ENCODE results near the gene RMND5A. TPM values are rescaled to one million over a fixed set of nuclear protein-coding genes. Genes with fewer than 3 reads are reported as not detected.
"Not testable (repeated sequence)": the region's sequence is repeated elsewhere in the genome, so short reads cannot be mapped to it uniquely, and the experiment has no call there.

Gene RMND5A
- total RNA-seq, 1 donor from 2014 or later = 43.6 TPM

DNA sequence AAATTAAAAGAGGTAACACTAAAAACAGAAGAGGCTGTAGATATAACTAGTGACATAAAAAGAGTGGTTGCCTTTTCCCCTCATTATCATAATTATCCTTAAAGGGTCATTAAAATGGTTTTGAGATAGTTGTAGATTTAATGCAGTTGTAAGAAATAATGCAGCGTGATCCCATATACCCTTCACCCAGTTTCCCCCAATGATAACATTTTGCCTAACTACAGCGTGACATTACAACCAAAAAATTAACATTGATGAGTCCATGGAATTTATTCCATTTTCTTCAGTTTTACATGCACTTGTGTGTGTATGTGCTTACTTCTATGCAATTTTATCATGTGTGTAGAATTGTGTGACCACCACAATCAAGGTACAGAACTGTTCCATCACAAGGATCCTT is 13.2 kb upstream of the RMND5A start:
- intact Hi-C loops (cut with DNase I) = no loop called here
- ATAC-seq (no peak), DNase-seq (ENCODE audit: low spot score) (no peak)

DNA sequence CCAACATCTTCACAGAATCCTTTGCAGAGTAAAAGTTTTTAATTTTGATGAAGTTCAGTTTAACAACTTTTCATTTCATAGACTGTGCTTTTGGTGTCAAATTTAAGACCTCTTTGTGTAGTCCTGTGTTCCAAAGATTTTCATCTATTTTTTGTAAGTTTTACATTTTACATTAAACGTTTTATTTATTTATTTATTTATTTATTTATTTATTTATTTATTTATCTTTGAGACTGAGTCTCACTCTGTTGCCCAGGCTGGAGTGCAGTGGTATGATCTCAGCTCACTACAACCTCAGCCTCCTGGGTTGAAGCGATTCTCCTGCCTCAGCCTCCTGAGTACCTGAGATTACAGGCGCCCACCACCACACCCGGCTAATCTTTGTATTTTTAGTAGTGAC is 12.0 kb upstream of the RMND5A start:
- intact Hi-C loops (cut with DNase I); DNase-seq (ENCODE audit: low spot score); ATAC-seq: not testable (repeated sequence)

DNA sequence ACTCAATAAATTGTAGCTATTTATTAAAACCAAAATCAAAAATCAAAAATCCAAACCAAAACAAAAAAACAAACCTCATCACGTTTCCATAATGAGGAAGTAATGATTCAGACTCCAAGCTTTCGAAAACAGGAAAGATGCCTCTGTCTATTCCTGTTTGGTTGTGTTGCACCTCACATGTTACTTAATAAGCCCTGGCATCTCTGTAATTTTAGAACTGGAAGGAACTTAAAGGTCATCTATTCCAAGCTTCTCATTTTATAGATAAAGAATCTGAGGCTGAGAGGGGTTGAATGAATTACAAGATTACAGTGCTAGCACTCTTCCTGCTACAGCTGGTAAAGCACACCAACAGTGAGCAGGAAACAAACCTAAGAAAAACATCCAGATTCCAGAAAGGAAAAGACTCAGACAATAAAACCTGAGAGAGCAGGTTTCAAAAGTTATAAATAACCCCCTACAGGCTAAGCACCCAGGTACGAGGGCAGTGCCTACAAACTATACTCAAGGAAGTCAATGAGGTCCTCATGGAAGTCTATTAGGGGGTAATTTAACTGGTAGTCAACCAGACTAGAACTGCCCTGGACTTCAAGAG is 5.4 kb upstream of the RMND5A start:
- ATAC-seq; DNase-seq (ENCODE audit: low spot score); intact Hi-C loops (cut with DNase I): not testable (repeated sequence)

- ATAC-seq = peak; percentile 76
- intact Hi-C loops (cut with DNase I); DNase-seq (ENCODE audit: low spot score): not testable (repeated sequence)
These were observed 841 bp upstream of the RMND5A start for GRCh38 chr2:86719263-86719636.

DNA sequence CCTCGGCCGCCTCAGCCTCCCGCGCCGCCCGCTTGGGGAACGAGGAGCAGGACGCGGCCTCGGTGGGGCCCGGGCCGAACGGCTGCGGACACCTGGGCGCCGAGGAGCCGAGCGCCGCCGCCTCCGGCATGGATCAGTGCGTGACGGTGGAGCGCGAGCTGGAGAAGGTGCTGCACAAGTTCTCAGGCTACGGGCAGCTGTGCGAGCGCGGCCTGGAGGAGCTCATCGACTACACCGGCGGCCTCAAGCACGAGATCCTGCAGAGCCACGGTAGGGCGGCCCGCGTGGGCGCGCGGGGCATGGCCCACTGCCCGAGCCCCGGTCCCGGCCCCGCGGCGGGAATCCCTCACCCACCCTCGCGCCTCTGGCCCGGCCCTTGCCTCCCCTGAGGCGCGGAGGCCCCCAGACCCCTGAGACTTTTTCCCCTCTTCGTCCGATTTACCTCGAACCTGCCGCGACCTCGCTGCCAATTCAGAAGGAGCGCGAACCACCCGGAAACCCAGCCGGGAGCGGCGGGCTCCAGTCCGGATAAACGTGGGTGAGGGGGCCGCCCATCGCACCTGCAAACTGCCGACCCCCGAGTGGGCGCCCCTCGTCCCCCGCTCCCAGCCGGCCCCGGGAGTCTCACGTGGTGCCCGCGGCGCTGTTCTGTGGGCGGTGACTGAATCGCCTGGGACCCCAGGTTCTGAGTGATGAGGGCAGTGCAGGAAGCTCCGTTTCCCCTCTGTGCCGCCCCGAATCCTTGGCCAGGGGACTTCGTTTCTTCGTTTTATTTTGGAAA is 639 bp downstream of the RMND5A start:
- intact Hi-C loops (cut with DNase I); ATAC-seq: not testable (repeated sequence)
- DNase-seq (ENCODE audit: low spot score) = peak; percentile 70

GRCh38 chr2:86725706-86726105 is 5.6 kb downstream of the RMND5A start:
- intact Hi-C loops (cut with DNase I); ATAC-seq; DNase-seq (ENCODE audit: low spot score): not testable (repeated sequence)

DNA sequence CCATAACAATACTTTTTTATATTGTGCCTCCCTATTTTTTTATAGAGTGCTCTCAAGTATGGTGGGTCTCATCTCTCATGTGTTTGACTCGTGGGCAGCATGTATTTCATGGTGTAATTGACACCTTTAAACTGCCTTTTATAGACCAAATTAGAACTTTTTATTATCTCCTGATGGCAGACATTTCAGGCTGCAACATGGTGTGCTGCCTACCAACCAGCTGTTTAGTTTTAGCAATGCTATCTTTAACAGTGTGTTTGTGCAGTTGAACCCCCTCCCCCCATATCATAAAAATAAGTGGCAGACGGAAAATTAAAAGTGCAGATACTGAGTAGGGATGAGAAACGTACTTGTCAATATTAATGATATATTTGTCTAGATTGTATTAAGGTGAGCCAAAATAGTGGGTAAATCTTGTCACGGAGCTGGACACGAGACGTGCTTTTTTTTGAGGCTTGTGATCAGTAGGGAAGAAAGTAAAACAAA is 12.0 kb downstream of the RMND5A start:
- ATAC-seq; DNase-seq (ENCODE audit: low spot score); intact Hi-C loops (cut with DNase I): not testable (repeated sequence)

GRCh38 chr2:86732837-86733236 is 12.7 kb downstream of the RMND5A start:
- ATAC-seq; intact Hi-C loops (cut with DNase I): not testable (repeated sequence)

GRCh38 chr2:86733528-86733927 is 13.4 kb downstream of the RMND5A start:
- ATAC-seq; intact Hi-C loops (cut with DNase I); DNase-seq (ENCODE audit: low spot score): not testable (repeated sequence)

More at GRCh38 chr2:86732837-86733236, 12.7 kb downstream of the RMND5A start:
- not testable (repeated sequence) for DNase-seq (ENCODE audit: low spot score)

GRCh38 chr2:86734896-86735295 is 14.8 kb downstream of the RMND5A start:
- intact Hi-C loops (cut with DNase I); ATAC-seq; DNase-seq (ENCODE audit: low spot score): not testable (repeated sequence)

GRCh38 chr2:86739485-86739884 is 19.4 kb downstream of the RMND5A start:
- intact Hi-C loops (cut with DNase I); ATAC-seq: not testable (repeated sequence)

GRCh38 chr2:86739889-86740288 is 19.8 kb downstream of the RMND5A start:
- DNase-seq (ENCODE audit: low spot score); intact Hi-C loops (cut with DNase I); ATAC-seq: not testable (repeated sequence)

More at GRCh38 chr2:86739485-86739884, 19.4 kb downstream of the RMND5A start:
- DNase-seq (ENCODE audit: low spot score) = not testable (repeated sequence)

DNA sequence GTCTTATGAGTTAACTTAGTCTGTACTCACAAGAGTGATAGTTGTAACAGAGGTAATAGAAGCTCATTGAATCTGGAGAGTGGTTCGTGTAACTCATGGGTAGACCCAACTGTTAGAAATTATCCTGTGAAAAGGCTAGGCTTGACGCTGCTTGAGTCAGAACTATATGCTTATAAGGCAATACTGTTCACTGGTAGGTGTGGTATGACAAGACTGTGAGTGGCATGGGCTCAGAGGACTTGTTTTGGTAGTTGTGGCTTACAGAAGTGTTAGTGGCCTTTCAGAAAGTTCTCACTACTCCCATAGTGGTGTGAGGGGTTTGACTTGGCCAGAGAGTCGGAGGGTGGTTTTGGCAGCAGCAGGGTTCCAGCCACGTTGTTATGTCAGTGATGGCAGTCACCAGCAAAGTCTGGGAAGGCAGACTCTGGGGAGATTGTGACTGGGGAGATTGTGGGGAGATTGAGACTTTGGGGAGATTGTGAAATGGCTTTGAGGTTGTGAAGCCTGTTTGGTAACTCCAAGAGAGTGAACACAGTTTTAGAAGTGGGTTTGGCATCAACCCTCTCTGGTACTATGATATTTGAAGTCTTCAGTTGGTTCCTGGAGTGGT is 21.9 kb downstream of the RMND5A start:
- intact Hi-C loops (cut with DNase I); ATAC-seq; DNase-seq (ENCODE audit: low spot score): not testable (repeated sequence)

GRCh38 chr2:86744152-86744551 is 24.1 kb downstream of the RMND5A start:
- intact Hi-C loops (cut with DNase I) = no loop called here
- DNase-seq (ENCODE audit: low spot score) (no peak), ATAC-seq (no peak)

- intact Hi-C loops (cut with DNase I) = no loop called here
- ATAC-seq (no peak), DNase-seq (ENCODE audit: low spot score) (no peak)
These were observed 26.8 kb downstream of the RMND5A start for GRCh38 chr2:86746939-86747338.

GRCh38 chr2:86747711-86748639 is 27.9 kb downstream of the RMND5A start:
- no peak for DNase-seq (ENCODE audit: low spot score)
- intact Hi-C loops (cut with DNase I) = no loop called here
- ATAC-seq = no peak

GRCh38 chr2:86750240-86750839 is 30.2 kb downstream of the RMND5A start:
- ATAC-seq = no peak
- intact Hi-C loops (cut with DNase I) = no loop called here
- DNase-seq (ENCODE audit: low spot score) = no peak

GRCh38 chr2:86751778-86752177 is 31.7 kb downstream of the RMND5A start:
- ATAC-seq = no peak
- intact Hi-C loops (cut with DNase I) = no loop called here
- DNase-seq (ENCODE audit: low spot score) = no peak
